K562 (cell line): ENCODE measurements around the gene RBMS1. TPM values are rescaled to one million over a fixed set of nuclear protein-coding genes. Genes with fewer than 3 reads are reported as not detected.

Experiments used
- ATAC-seq: fragments of 200-7000 bp; cut with Tn5 transposase; 3 replicates; pipeline ENCODE4 v1.9.1; 2020; ENCODE audit warnings: moderate library complexity
- BruUV-seq: library from RNA; stranded (reverse); fragments of 400-500 nt; replicated peaks from 2 replicates; lab custom pipeline; 2021; lab: Mats Ljungman, UMichigan
- CTCF ChIA-PET: fragments of 300-600 bp; formaldehyde crosslinking; extraction: SDS; loops from one replicate; lab custom pipeline; 2021; ENCODE audit warnings: low intra/inter-chr PET ratio; lab: Yijun Ruan, JAX
- POLR2A ChIA-PET: fragments of 300-600, 350-650 bp; sonication (Branson Sonifier 250); formaldehyde crosslinking; extraction: SDS; loops from one replicate; lab custom pipeline; 2021; ENCODE audit warnings: antibody characterized with exemption, inconsistent platforms; lab: Yijun Ruan, JAX
- DNase-seq, 4 experiments: peaks; one replicate each; pipeline versions ENCODE4 v3.0.0 to v3.0.0-alpha.2; 2011 to 2018; ENCODE audit warnings: low spot score in 3 of 4, mixed read lengths in 3 of 4; ENCODE audit errors: extremely low read depth in 1 of 4
- FAIRE-seq: peaks from 2 replicates; lab custom pipeline; 2011; peaks lifted over from hg19 to GRCh38; lab: Jason Lieb, UNC
- H2AFZ ChIP-seq: 2 replicates; pipeline ENCODE4 v1.6.0; 2011; ENCODE audit warnings: low read depth, low read length, control low read depth, inconsistent platforms
- H3K27ac ChIP-seq: fragments of 200-600 bp; 3 replicates; pipeline ENCODE4 v1.8.0; 2011; ENCODE audit warnings: low read depth, mild to moderate bottlenecking, control low read depth, inconsistent platforms, low read length, moderate library complexity, mixed read lengths; ENCODE audit errors: extremely low read depth
- H3K27me3 ChIP-seq, 2 experiments: fragments of 300-600 bp in 1 of 2; 2 replicates in 1 of 2; 3 replicates in 1 of 2; pipeline versions ENCODE4 v1.6.0 to v1.8.0; 2011; ENCODE audit warnings: inconsistent platforms in 2 of 2, low read length in 2 of 2, mild to moderate bottlenecking in 1 of 2, mixed read lengths in 1 of 2, moderate library complexity in 1 of 2; ENCODE audit not compliant: control insufficient read depth in 2 of 2, insufficient read depth in 2 of 2
- H3K36me3 ChIP-seq: fragments of 300-600 bp; 3 replicates; pipeline ENCODE4 v1.8.0; 2011; ENCODE audit warnings: mild to moderate bottlenecking, low read length, inconsistent platforms; ENCODE audit not compliant: control insufficient read depth, insufficient read depth
- H3K4me1 ChIP-seq, 2 experiments: fragments of 200-600 bp in 1 of 2; replicated peaks in 1 of 2; 2 replicates in 1 of 2; 3 replicates in 1 of 2; pipeline versions ENCODE4 v1.5.1 to v1.8.0; 2011; ENCODE audit warnings: inconsistent platforms in 2 of 2, low read length in 2 of 2, mild to moderate bottlenecking in 1 of 2, mixed read lengths in 1 of 2, moderate library complexity in 1 of 2; ENCODE audit not compliant: control insufficient read depth in 2 of 2, insufficient read depth in 2 of 2
- H3K4me2 ChIP-seq: 2 replicates; pipeline ENCODE4 v1.6.1; 2011; ENCODE audit warnings: low read length, control low read depth, inconsistent platforms, mixed read lengths; ENCODE audit not compliant: insufficient read depth
- H3K4me3 ChIP-seq: fragments of 200-600 bp; sonication (generic), shearing (Covaris generic); 2 replicates; pipeline ENCODE4 v1.5.1; 2016; ENCODE audit warnings: control low read depth, inconsistent platforms
- H3K79me2 ChIP-seq: fragments of 200-600 bp; 3 replicates; pipeline ENCODE4 v1.8.0; 2011; ENCODE audit warnings: low read length, inconsistent platforms; ENCODE audit not compliant: control insufficient read depth, insufficient read depth
- H3K9ac ChIP-seq, 2 experiments: 2 replicates each; pipeline versions ENCODE4 v1.6.0 to v1.6.1; 2011; ENCODE audit warnings: low read depth in 2 of 2, low read length in 2 of 2, control low read depth in 1 of 2, inconsistent platforms in 1 of 2, mild to moderate bottlenecking in 1 of 2, mixed read lengths in 1 of 2; ENCODE audit not compliant: insufficient read depth in 1 of 2
- H3K9me1 ChIP-seq: one replicate; pipeline ENCODE4 v1.6.0; 2011; ENCODE audit warnings: inconsistent platforms, mild to moderate bottlenecking, low read length, moderate library complexity; ENCODE audit not compliant: control insufficient read depth, insufficient read depth
- H3K9me3 ChIP-seq: replicated peaks from 2 replicates; pipeline ENCODE4 v1.5.1; 2011; ENCODE audit warnings: low read depth, low read length, inconsistent platforms; ENCODE audit not compliant: control insufficient read depth, insufficient read depth
- H4K20me1 ChIP-seq: replicated peaks from 2 replicates; pipeline ENCODE4 v1.6.1; 2011; ENCODE audit warnings: low read length, inconsistent platforms, mixed read lengths; ENCODE audit not compliant: control insufficient read depth, insufficient read depth
- HEY1 ChIP-seq: fragments of 250-450 bp; sonication (Bioruptor Pico); IDR thresholded peaks from 2 replicates; pipeline ENCODE4 v1.5.0; 2020; ENCODE audit warnings: mild to moderate bottlenecking, moderate library complexity, borderline replicate concordance
- PHB ChIP-seq: fragments of 250-450 bp; sonication (Bioruptor Pico); IDR thresholded peaks from 2 replicates; pipeline ENCODE4 v1.5.0; 2021
- PHF21A ChIP-seq: fragments of 450-650 bp; IDR thresholded peaks from 2 replicates; pipeline ENCODE4 v1.6.1; 2017; ENCODE audit warnings: low read depth, borderline replicate concordance
- POLR2G ChIP-seq: fragments of 200-400 bp; formaldehyde crosslinking; IDR thresholded peaks from 2 replicates; pipeline ENCODE4 v1.6.1; 2017; ENCODE audit warnings: low read depth, mild to moderate bottlenecking, antibody characterized with exemption, low read length, moderate library complexity
- RAD21 ChIP-seq, 2 experiments: fragments of 250-450 bp in 1 of 2; fragments of 450-650 bp in 1 of 2; sonication (Bioruptor Pico) in 1 of 2; formaldehyde crosslinking in 1 of 2; IDR thresholded peaks in 1 of 2; conservative IDR thresholded peaks in 1 of 2; 2 replicates each; pipeline versions ENCODE4 v1.4.0 to v1.8.0; 2020 to 2022; ENCODE audit warnings: mild to moderate bottlenecking in 2 of 2, moderate library complexity in 1 of 2
- ZBTB17 ChIP-seq: fragments of 450-650 bp; formaldehyde crosslinking; IDR thresholded peaks from 2 replicates; pipeline ENCODE4 v1.4.0; 2020; ENCODE audit warnings: mild to moderate bottlenecking
- WGBS: fragments of 100-300 bp; shearing (Covaris generic); methylation state at CpG from one replicate; pipeline ENCODE4 v1.1.6; 2016; ENCODE audit warnings: low coverage, mixed read lengths; ENCODE audit not compliant: insufficient coverage; ENCODE audit errors: missing lambda C conversion rate; 5-methylcytosine and 5-hydroxymethylcytosine counted together
- in situ Hi-C: fragments of 300-500 bp; cut with MboI; formaldehyde crosslinking; loops from 4 replicates; pipeline ENCODE4 v1.15.0; 2018; ENCODE audit warnings: inconsistent platforms, mixed read lengths
- intact Hi-C: fragments of 100-400 bp; cut with micrococcal nuclease; formaldehyde crosslinking; loops from 2 replicates; pipeline ENCODE4 v1.14.2; 2022
- polyA plus RNA-seq, 8 experiments: library from polyadenylated mRNA; depleted of rRNA in 4 of 8; stranded (reverse) in 5 of 8; unstranded in 3 of 8; fragments of >200 nt; fragmentation: Nextera tagmentation in 2 of 8; fragmentation: Illumina TruSeq in 1 of 8; extraction: Ambion mirVana in 2 of 8; extraction: Trizol in 1 of 8; gene quantifications; 2 replicates each; pipeline versions ENCODE4 v1.2.1 to v1.2.3, GENCODE V29; 2011 to 2014; ENCODE audit warnings: inconsistent platforms in 1 of 8, missing spikeins in 1 of 8
- total RNA-seq, 7 experiments: library from RNA; depleted of rRNA in 6 of 7; stranded (reverse); fragments of >200 nt in 6 of 7; fragmentation: Illumina TruSeq in 2 of 7; extraction: Trizol in 2 of 7; gene quantifications; 2 replicates each; pipeline versions ENCODE4 v1.2.1 to v1.2.3, GENCODE V29; 2011 to 2021; ENCODE audit warnings: low replicate concordance in 1 of 7
- TF ChIP-seq, protein P1 (sequence below), 2 experiments: IDR thresholded peaks; 2 replicates each; pipeline ENCODE4 v1.6.1; 2011; ENCODE audit warnings: borderline replicate concordance in 1 of 2, control low read depth in 1 of 2, low read depth in 1 of 2, low read length in 1 of 2, mild to moderate bottlenecking in 1 of 2, mixed read lengths in 1 of 2, moderate library complexity in 1 of 2; ENCODE audit not compliant: insufficient read depth in 1 of 2, insufficient read length in 1 of 2, poor library complexity in 1 of 2, severe bottlenecking in 1 of 2; ENCODE audit errors: extremely low read depth in 1 of 2
- TF ChIP-seq, protein P2 (sequence below), 2 experiments: fragments of 450-650 bp; formaldehyde crosslinking in 1 of 2; IDR thresholded peaks; 2 replicates each; pipeline versions ENCODE4 v1.4.0 to v1.6.1; 2014 to 2020; ENCODE audit warnings: mild to moderate bottlenecking in 2 of 2, borderline replicate concordance in 1 of 2, low read depth in 1 of 2

RBMS1 gene
- total and polyA plus RNA-seq, 9 of the 15 experiments (the other 6 are each of a cell fraction or from before 2014, with no cell fraction given) = 0.04 to 0.31 (median 0.09) TPM; not detected in 6

GRCh38 chr2:160252278-160252887 is 241.2 kb downstream of the RBMS1 start:
- Histone ChIP-seq H3K4me1 (no peaks in the 10 kb centered on the region), H3K36me3 (no peaks in the 10 kb centered on the region), H3K27ac (no peak overlapping the region), H3K9ac (no peak overlapping the region), H3K79me2 (no peaks in the 10 kb centered on the region), H4K20me1 (no peaks in the 10 kb centered on the region), H2AFZ (no peak overlapping the region), H3K27me3 (no peaks in the 10 kb centered on the region), H3K4me3 (no peak overlapping the region), H3K4me2 (no peak overlapping the region), H3K9me1 (no peaks in the 10 kb centered on the region), H3K9me3 (no peaks in the 10 kb centered on the region)
- FAIRE-seq (peak; percentile 70), ATAC-seq (peak; percentile 53; the same call in 1 of the 3 replicates), DNase-seq (peak; percentile 28 to 39 (median 38))
- no TSS peak for BruUV-seq
- intact Hi-C loops (loop anchor here (2.0 to 5.0 kb wide), 2 partner anchors 720 to 742 kb away; no protein-coding TSS in a partner anchor), in situ Hi-C loops (no loop called here)
- 0% methylated on average over 1 of the region's 1 CpG for WGBS
- ChIA-PET CTCF (interaction anchor here (0.6 kb wide), 1 partner anchor 1021 kb away, joined by 3 read pairs; no protein-coding TSS in a partner anchor), POLR2A (interaction anchor here (1.0 kb wide), 1 partner anchor 18 kb away, joined by 6 read pairs; no protein-coding TSS in a partner anchor)
- TF ChIP-seq, protein P1, sequence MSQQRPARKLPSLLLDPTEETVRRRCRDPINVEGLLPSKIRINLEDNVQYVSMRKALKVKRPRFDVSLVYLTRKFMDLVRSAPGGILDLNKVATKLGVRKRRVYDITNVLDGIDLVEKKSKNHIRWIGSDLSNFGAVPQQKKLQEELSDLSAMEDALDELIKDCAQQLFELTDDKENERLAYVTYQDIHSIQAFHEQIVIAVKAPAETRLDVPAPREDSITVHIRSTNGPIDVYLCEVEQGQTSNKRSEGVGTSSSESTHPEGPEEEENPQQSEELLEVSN (IDR thresholded peaks at IDR 0.05; ENCODE audit: borderline replicate concordance in 1 of 2, extremely low read depth in 1 of 2, insufficient read depth in 1 of 2, insufficient read length in 1 of 2, low read depth in 1 of 2, low read length in 1 of 2, poor library complexity in 1 of 2, severe bottlenecking in 1 of 2) = no peak
- TF ChIP-seq HEY1 (no peak), POLR2G (no peak), PHF21A (no peak), ZBTB17 (CRISPR knock-in tag) (no peak), PHB (no peak), RAD21 (CRISPR knock-in tag; conservative IDR thresholded peaks at IDR 0.05 in 1 of 2, IDR thresholded peaks at IDR 0.05 in 1 of 2) (peak; percentile 40 to 64)
- TF ChIP-seq, protein P2, sequence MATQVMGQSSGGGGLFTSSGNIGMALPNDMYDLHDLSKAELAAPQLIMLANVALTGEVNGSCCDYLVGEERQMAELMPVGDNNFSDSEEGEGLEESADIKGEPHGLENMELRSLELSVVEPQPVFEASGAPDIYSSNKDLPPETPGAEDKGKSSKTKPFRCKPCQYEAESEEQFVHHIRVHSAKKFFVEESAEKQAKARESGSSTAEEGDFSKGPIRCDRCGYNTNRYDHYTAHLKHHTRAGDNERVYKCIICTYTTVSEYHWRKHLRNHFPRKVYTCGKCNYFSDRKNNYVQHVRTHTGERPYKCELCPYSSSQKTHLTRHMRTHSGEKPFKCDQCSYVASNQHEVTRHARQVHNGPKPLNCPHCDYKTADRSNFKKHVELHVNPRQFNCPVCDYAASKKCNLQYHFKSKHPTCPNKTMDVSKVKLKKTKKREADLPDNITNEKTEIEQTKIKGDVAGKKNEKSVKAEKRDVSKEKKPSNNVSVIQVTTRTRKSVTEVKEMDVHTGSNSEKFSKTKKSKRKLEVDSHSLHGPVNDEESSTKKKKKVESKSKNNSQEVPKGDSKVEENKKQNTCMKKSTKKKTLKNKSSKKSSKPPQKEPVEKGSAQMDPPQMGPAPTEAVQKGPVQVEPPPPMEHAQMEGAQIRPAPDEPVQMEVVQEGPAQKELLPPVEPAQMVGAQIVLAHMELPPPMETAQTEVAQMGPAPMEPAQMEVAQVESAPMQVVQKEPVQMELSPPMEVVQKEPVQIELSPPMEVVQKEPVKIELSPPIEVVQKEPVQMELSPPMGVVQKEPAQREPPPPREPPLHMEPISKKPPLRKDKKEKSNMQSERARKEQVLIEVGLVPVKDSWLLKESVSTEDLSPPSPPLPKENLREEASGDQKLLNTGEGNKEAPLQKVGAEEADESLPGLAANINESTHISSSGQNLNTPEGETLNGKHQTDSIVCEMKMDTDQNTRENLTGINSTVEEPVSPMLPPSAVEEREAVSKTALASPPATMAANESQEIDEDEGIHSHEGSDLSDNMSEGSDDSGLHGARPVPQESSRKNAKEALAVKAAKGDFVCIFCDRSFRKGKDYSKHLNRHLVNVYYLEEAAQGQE (IDR thresholded peaks at IDR 0.05; ENCODE audit: borderline replicate concordance) = peak; percentile 22; the same call in 1 of the 2 replicates
- TF ChIP-seq, protein P2 (CRISPR knock-in tag; IDR thresholded peaks at IDR 0.05; ENCODE audit: low read depth) = no peak
